Activated T-cell treated with anti-CD3 and anti-CD28 coated beads for 1 hour (primary cell): Measurements from ENCODE around the gene ABHD8.

Source experiments
- DNase-seq: peaks from one replicate; pipeline ENCODE4 v3.0.0-alpha.2; 2020; ENCODE audit warnings: low read depth

ABHD8 gene

GRCh38 chr19:17242431-17243208 is 60.6 kb downstream of the ABHD8 start:
- DNase-seq = no peak
